Left ventricle myocardium inferior (tissue), 1 donor: ENCODE results near the gene GPC6. TPM values are rescaled to one million over a fixed set of nuclear protein-coding genes. Genes with fewer than 3 reads are reported as not detected.

Experiments
- DNase-seq: peaks from one replicate; pipeline ENCODE4 v3.0.0-alpha.2; 2020
- H3K27ac ChIP-seq: fragments of 200-600 bp; replicated peaks from 2 replicates; pipeline ENCODE4 v1.8.0; 2021
- H3K27me3 ChIP-seq: fragments of 200-600 bp; 2 replicates; pipeline ENCODE4 v1.8.0; 2021; ENCODE audit warnings: low read depth
- H3K36me3 ChIP-seq: fragments of 200-600 bp; 2 replicates; pipeline ENCODE4 v1.8.0; 2021
- H3K4me1 ChIP-seq: fragments of 200-600 bp; 2 replicates; pipeline ENCODE4 v1.8.0; 2021
- H3K4me3 ChIP-seq: fragments of 200-600 bp; 2 replicates; pipeline ENCODE4 v1.8.0; 2021; ENCODE audit warnings: mild to moderate bottlenecking, moderate library complexity
- H3K9me3 ChIP-seq: fragments of 200-600 bp; replicated peaks from 2 replicates; pipeline ENCODE4 v1.8.0; 2021
- intact Hi-C: fragments of 100-400 bp; cut with micrococcal nuclease; formaldehyde crosslinking; loops from one replicate; pipeline ENCODE4 v1.11.0; 2022
- total RNA-seq: library from RNA; stranded (reverse); fragmentation: NEBNext Ultra II Directional; extraction: Animal tissue kit (Norgen Biotek cat#: 25700); gene quantifications from one replicate; pipeline ENCODE4 v1.2.1, GENCODE V29; 2021
- TF ChIP-seq, protein P1 (sequence below): fragments of 200-600 bp; IDR thresholded peaks from 2 replicates; pipeline ENCODE4 v1.8.0; 2021; ENCODE audit warnings: antibody characterized with exemption, mild to moderate bottlenecking, borderline replicate concordance
- donor health status: DM: no; HTN: yes; CAD: no; lungs with severe emphysema.

The GPC6 gene
- total RNA-seq, 1 donor from 2014 or later: 1.8 TPM

DNA sequence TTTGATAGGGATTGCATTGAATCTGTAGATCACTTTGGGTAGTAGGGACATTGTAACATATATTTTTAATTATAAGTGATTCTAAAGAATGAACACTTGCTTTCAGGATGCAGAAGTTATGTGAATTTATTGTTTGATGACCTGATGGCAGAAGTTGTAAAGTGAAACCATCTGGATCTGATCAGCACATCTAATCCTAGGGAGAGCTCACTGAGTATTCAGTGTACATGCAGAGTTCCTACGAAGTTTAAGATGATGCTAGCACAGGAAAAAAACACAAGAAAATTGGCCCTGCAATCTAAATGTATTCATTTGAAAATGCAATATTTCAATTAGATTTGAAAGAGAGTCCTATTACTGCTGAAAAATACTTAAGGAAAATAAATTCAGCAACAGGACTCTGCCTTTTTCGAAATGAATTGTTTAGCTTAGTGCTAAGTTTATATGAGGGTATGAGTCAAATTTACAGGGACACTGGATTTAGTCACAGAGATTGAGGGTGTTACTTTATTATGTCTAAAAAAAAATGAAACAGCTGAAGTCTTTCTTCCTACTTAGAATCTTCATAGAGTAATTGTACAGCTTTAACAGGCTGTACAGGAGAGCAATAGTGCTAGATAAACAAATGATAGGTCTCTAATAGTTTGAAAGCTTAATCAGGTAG is 867.2 kb downstream of the GPC6 start:
- Histone ChIP-seq H3K36me3 (no peaks in the 10 kb centered on the region), H3K9me3 (peaks cover 25% of the 10 kb centered on the region), H3K4me3 (no peak overlapping the region), H3K27me3 (no peaks in the 10 kb centered on the region), H3K4me1 (no peaks in the 10 kb centered on the region), H3K27ac (no peak overlapping the region)
- DNase-seq: no peak
- TF ChIP-seq, protein P1, sequence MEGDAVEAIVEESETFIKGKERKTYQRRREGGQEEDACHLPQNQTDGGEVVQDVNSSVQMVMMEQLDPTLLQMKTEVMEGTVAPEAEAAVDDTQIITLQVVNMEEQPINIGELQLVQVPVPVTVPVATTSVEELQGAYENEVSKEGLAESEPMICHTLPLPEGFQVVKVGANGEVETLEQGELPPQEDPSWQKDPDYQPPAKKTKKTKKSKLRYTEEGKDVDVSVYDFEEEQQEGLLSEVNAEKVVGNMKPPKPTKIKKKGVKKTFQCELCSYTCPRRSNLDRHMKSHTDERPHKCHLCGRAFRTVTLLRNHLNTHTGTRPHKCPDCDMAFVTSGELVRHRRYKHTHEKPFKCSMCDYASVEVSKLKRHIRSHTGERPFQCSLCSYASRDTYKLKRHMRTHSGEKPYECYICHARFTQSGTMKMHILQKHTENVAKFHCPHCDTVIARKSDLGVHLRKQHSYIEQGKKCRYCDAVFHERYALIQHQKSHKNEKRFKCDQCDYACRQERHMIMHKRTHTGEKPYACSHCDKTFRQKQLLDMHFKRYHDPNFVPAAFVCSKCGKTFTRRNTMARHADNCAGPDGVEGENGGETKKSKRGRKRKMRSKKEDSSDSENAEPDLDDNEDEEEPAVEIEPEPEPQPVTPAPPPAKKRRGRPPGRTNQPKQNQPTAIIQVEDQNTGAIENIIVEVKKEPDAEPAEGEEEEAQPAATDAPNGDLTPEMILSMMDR: no peak
- intact Hi-C loops: no loop called here

GRCh38 chr13:94109715-94110374 is 883.2 kb downstream of the GPC6 start:
- TF ChIP-seq, protein P1: no peak
- intact Hi-C loops: no loop called here

GRCh38 chr13:94112227-94112626 is 885.6 kb downstream of the GPC6 start:
- no peak overlapping the region for H3K27ac ChIP-seq
- H3K36me3 ChIP-seq: no peaks in the 10 kb centered on the region
- H3K27me3 ChIP-seq: no peaks in the 10 kb centered on the region
- intact Hi-C loops: no loop called here
- H3K4me3 ChIP-seq: no peak overlapping the region
- no peaks in the 10 kb centered on the region for H3K4me1 ChIP-seq
- TF ChIP-seq, protein P1: no peak
- no peak for DNase-seq
- H3K9me3 ChIP-seq: no peaks in the 10 kb centered on the region

More at GRCh38 chr13:94109715-94110374, 883.2 kb downstream of the GPC6 start:
- Histone ChIP-seq H3K4me3 (no peak overlapping the region), H3K27ac (no peak overlapping the region), H3K4me1 (no peaks in the 10 kb centered on the region), H3K9me3 (no peaks in the 10 kb centered on the region), H3K36me3 (no peaks in the 10 kb centered on the region), H3K27me3 (no peaks in the 10 kb centered on the region)
- DNase-seq: no peak

- H3K27me3 ChIP-seq: no peaks in the 10 kb centered on the region
- intact Hi-C loops: no loop called here
- no peak for DNase-seq
- TF ChIP-seq, protein P1: no peak
- no peak overlapping the region for H3K27ac ChIP-seq
- no peaks in the 10 kb centered on the region for H3K36me3 ChIP-seq
- H3K9me3 ChIP-seq: no peaks in the 10 kb centered on the region
- H3K4me3 ChIP-seq: no peak overlapping the region
- no peaks in the 10 kb centered on the region for H3K4me1 ChIP-seq
These were observed 886.1 kb downstream of the GPC6 start for GRCh38 chr13:94112731-94113130.

DNA sequence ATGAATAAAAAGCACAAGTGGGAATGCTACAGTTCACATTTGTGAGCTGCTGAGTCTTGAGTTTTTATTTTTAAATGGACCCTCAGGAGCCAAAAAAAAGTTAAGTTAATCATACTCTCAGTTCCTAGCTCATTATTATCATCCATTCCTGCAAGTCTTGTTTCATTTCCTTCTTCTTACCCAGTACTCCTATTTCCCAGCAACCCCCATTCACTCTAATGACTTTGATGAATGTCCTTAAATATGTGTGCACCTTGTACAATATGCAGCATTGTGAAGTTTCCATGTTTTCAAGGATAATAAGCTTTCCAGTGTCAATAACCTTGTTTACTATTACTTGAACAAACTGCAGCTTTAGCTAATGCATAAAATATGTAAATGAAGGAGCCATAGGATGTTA is 886.6 kb downstream of the GPC6 start:
- TF ChIP-seq, protein P1: no peak
- Histone ChIP-seq H3K4me3 (no peak overlapping the region), H3K27ac (no peak overlapping the region), H3K9me3 (no peaks in the 10 kb centered on the region), H3K36me3 (no peaks in the 10 kb centered on the region), H3K4me1 (no peaks in the 10 kb centered on the region), H3K27me3 (no peaks in the 10 kb centered on the region)
- intact Hi-C loops: no loop called here
- DNase-seq: no peak
